ENCODE measurements around the gene TRPM3.
A peak's percentile ranks its signal among the peaks of the same experiment; 100 is the strongest.

Gene TRPM3

GRCh38 chr9:70602321-70603019, 519.0 kb downstream of the TRPM3 start:
- peak; percentile 54 for DNase-seq (ENCODE audit: extremely low spot score)
- ChIA-PET POLR2A (no interaction called here), CTCF (interaction anchor here (0.7 to 2.2 kb wide), 44 partner anchors 9 to 1180 kb away, joined by 3 to 27 read pairs (median 4); partner anchors contain the start of gene KLF9)
- TF ChIP-seq CTCF (IDR thresholded peaks at IDR 0.05; ENCODE audit: control extremely low read depth, extremely low read depth, low read depth, missing control alignments) = peak; percentile 67

GRCh38 chr9:70601000-70601951, 520.1 kb downstream of the TRPM3 start:
- CTCF ChIA-PET = interaction anchor here (0.7 to 2.2 kb wide), 17 partner anchors 10 to 630 kb away, joined by 3 to 27 read pairs (median 5); no protein-coding TSS in a partner anchor
- no peak for DNase-seq (ENCODE audit: extremely low spot score)
- POLR2A ChIA-PET = no interaction called here
- no peak for TF ChIP-seq CTCF (IDR thresholded peaks at IDR 0.05; ENCODE audit: control extremely low read depth, extremely low read depth, low read depth, missing control alignments)

DNA sequence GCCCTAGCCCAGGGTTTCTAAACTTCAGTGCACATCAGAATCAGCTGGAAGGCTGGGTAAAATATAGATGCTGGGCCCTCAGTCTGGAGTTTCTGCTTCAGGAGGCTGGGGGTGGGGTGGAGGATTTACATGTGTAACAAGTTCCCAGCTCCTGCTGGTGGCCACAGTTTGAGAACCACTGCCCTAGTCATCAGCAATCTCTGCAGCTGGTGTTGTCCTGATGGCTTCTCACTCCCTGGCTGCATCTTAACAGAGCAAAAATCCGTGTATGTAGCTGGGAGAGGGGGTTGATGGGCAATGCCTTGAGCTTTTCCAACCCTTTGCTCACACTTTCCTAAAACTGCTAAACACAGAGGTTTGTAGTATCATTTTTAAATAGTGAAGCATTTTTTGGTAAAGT, 520.9 kb downstream of the TRPM3 start:
- no peak for DNase-seq (ENCODE audit: extremely low spot score)
- CTCF ChIA-PET = interaction anchor here (0.8 to 1.4 kb wide), 4 partner anchors 260 to 629 kb away, joined by 3 to 8 read pairs (median 4); no protein-coding TSS in a partner anchor
- POLR2A ChIA-PET = no interaction called here
- TF ChIP-seq CTCF (IDR thresholded peaks at IDR 0.05; ENCODE audit: control extremely low read depth, extremely low read depth, low read depth, missing control alignments) = no peak

- DNase-seq (ENCODE audit: extremely low spot score) = no peak
- TF ChIP-seq CTCF (IDR thresholded peaks at IDR 0.05; ENCODE audit: control extremely low read depth, extremely low read depth, low read depth, missing control alignments) = no peak
- CTCF ChIA-PET = no interaction called here
- POLR2A ChIA-PET = no interaction called here
Measured at GRCh38 chr9:70597886-70598285, 523.5 kb downstream of the TRPM3 start.

DNA sequence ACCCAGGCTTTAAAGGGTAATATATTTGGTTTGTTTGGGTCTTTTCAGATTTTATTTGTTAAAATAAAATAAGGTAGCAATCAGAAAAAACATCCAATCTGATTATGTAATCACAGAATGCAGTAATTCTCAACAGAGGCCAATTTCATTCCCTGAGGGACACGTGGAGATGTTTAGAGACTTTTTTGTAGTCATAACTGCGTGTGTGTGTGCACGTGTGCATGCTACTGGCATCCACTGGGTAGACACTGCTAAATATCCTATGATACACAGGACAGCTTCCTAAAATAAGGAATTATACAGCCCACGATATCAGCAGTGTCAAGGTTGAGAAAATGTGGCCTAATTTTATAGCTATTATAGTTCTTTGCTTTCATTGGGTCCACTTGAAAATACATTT, 526.2 kb downstream of the TRPM3 start:
- TF ChIP-seq CTCF (IDR thresholded peaks at IDR 0.05; ENCODE audit: control extremely low read depth, extremely low read depth, low read depth, missing control alignments) = no peak
- POLR2A ChIA-PET = no interaction called here
- no peak for DNase-seq (ENCODE audit: extremely low spot score)
- CTCF ChIA-PET = interaction anchor here (0.9 to 1.1 kb wide), 2 partner anchors 14 to 88 kb away, joined by 3 read pairs; no protein-coding TSS in a partner anchor

- ChIA-PET POLR2A (no interaction called here), CTCF (interaction anchor here (0.9 to 2.3 kb wide), 3 partner anchors 8 to 15 kb away, joined by 3 to 17 read pairs (median 3); no protein-coding TSS in a partner anchor)
- DNase-seq (ENCODE audit: extremely low spot score) = no peak
- no peak for TF ChIP-seq CTCF (IDR thresholded peaks at IDR 0.05; ENCODE audit: control extremely low read depth, extremely low read depth, low read depth, missing control alignments)
Measured at GRCh38 chr9:70594386-70594944, 527.0 kb downstream of the TRPM3 start.
